Measurements from ENCODE around the gene OR4D2.

DNA sequence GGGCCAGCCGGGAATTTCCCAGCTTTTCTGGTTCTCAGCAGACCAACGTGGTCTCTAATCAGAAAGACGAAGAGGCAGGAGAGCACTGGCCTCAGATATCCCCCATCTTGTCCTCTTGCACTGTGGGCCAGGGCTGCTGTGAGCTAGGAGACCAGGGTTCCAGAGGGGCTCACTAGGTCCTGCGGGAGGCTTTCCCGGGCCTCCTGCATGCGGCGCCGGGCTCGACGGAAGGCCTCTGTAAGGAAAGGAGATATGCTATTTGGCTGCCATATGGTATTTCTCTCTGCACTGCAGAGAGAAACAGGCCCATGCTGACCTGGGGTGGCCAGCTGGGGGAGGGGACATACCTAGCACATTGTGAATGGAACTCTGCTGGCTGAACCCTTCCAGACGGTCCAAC, 39.2 kb downstream of the OR4D2 start:
- TF ChIP-seq, protein P1, sequence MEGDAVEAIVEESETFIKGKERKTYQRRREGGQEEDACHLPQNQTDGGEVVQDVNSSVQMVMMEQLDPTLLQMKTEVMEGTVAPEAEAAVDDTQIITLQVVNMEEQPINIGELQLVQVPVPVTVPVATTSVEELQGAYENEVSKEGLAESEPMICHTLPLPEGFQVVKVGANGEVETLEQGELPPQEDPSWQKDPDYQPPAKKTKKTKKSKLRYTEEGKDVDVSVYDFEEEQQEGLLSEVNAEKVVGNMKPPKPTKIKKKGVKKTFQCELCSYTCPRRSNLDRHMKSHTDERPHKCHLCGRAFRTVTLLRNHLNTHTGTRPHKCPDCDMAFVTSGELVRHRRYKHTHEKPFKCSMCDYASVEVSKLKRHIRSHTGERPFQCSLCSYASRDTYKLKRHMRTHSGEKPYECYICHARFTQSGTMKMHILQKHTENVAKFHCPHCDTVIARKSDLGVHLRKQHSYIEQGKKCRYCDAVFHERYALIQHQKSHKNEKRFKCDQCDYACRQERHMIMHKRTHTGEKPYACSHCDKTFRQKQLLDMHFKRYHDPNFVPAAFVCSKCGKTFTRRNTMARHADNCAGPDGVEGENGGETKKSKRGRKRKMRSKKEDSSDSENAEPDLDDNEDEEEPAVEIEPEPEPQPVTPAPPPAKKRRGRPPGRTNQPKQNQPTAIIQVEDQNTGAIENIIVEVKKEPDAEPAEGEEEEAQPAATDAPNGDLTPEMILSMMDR (IDR thresholded peaks at IDR 0.05; ENCODE audit: poor library complexity, severe bottlenecking), result no peak
- TF ChIP-seq TAF1 (IDR thresholded peaks at IDR 0.05; ENCODE audit: low read depth) (no peak), EP300 (conservative IDR thresholded peaks at IDR 0.05; ENCODE audit: poor library complexity, severe bottlenecking) (no peak), SMC3 (conservative IDR thresholded peaks at IDR 0.05; ENCODE audit: poor library complexity) (no peak), RAD21 (conservative IDR thresholded peaks at IDR 0.05) (no peak), POLR2AphosphoS5 (IDR thresholded peaks at IDR 0.05) (no peak), EZH2 (IDR thresholded peaks at IDR 0.05; ENCODE audit: borderline replicate concordance, insufficient read depth, low read length, poor library complexity, severe bottlenecking) (no peak)
- TF ChIP-seq, protein P2, sequence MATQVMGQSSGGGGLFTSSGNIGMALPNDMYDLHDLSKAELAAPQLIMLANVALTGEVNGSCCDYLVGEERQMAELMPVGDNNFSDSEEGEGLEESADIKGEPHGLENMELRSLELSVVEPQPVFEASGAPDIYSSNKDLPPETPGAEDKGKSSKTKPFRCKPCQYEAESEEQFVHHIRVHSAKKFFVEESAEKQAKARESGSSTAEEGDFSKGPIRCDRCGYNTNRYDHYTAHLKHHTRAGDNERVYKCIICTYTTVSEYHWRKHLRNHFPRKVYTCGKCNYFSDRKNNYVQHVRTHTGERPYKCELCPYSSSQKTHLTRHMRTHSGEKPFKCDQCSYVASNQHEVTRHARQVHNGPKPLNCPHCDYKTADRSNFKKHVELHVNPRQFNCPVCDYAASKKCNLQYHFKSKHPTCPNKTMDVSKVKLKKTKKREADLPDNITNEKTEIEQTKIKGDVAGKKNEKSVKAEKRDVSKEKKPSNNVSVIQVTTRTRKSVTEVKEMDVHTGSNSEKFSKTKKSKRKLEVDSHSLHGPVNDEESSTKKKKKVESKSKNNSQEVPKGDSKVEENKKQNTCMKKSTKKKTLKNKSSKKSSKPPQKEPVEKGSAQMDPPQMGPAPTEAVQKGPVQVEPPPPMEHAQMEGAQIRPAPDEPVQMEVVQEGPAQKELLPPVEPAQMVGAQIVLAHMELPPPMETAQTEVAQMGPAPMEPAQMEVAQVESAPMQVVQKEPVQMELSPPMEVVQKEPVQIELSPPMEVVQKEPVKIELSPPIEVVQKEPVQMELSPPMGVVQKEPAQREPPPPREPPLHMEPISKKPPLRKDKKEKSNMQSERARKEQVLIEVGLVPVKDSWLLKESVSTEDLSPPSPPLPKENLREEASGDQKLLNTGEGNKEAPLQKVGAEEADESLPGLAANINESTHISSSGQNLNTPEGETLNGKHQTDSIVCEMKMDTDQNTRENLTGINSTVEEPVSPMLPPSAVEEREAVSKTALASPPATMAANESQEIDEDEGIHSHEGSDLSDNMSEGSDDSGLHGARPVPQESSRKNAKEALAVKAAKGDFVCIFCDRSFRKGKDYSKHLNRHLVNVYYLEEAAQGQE (IDR thresholded peaks at IDR 0.05; ENCODE audit: borderline replicate concordance), result no peak

Measured in neural cell (in vitro differentiated cells).